GM18868 (cell line): ENCODE data around the gene FAM236B.
"Not testable (repeated sequence)": the region's sequence is repeated elsewhere in the genome, so short reads cannot be mapped to it uniquely, and the experiment has no call there.

Experiments used
- ATAC-seq: cut with Tn5 transposase; IDR thresholded peaks from one replicate; pipeline ENCODE4 v1.9.1; 2021; ENCODE audit warnings: mild to moderate bottlenecking, moderate library complexity; ENCODE audit not compliant: unreplicated experiment

Gene FAM236B

GRCh38 chrX:72782560-72782959 is at the start of gene FAM236B:
Gene FAM236B (minus strand): TSS chrX:72782660. CDS start chrX:72782560, 100 bp downstream.
- ATAC-seq: not testable (repeated sequence)

GRCh38 chrX:72830701-72831100 is 48.2 kb upstream of the FAM236B start:
- not testable (repeated sequence) for ATAC-seq

GRCh38 chrX:72808110-72808509 is 25.6 kb upstream of the FAM236B start, which contains the start of gene FAM236D:
Gene FAM236D (minus strand): TSS chrX:72808210. CDS start chrX:72808110, 100 bp downstream.
- not testable (repeated sequence) for ATAC-seq

GRCh38 chrX:72790390-72790789 is 7.9 kb upstream of the FAM236B start:
- not testable (repeated sequence) for ATAC-seq

GRCh38 chrX:72788142-72788541 is 5.7 kb upstream of the FAM236B start:
- ATAC-seq: not testable (repeated sequence)

- not testable (repeated sequence) for ATAC-seq
Measured at GRCh38 chrX:72783964-72784363, 1.5 kb upstream of the FAM236B start.

- not testable (repeated sequence) for ATAC-seq
Measured at GRCh38 chrX:72783365-72783936, 991 bp upstream of the FAM236B start.

GRCh38 chrX:72778146-72778545 is 4.3 kb downstream of the FAM236B start:
- not testable (repeated sequence) for ATAC-seq

GRCh38 chrX:72777467-72777790 is 5.0 kb downstream of the FAM236B start:
- ATAC-seq: peak; percentile 82

GRCh38 chrX:72776653-72777466 is 5.6 kb downstream of the FAM236B start, which contains the start of gene DMRTC1B:
Gene DMRTC1B (plus strand): TSS chrX:72776890. CDS start chrX:72845136, 68,246 bp downstream.
- peak; percentile 90 for ATAC-seq

GRCh38 chrX:72760454-72760853 is 22.0 kb downstream of the FAM236B start:
- not testable (repeated sequence) for ATAC-seq

GRCh38 chrX:72748545-72748944 is 33.9 kb downstream of the FAM236B start:
- not testable (repeated sequence) for ATAC-seq

GRCh38 chrX:72745546-72745945 is 36.9 kb downstream of the FAM236B start:
- not testable (repeated sequence) for ATAC-seq

- ATAC-seq: no peak
Measured at GRCh38 chrX:72735561-72735960, 46.9 kb downstream of the FAM236B start.

- ATAC-seq: not testable (repeated sequence)
Measured at GRCh38 chrX:72733636-72734035, 48.8 kb downstream of the FAM236B start.
